Sigmoid colon (tissue), 7 donors: Measurements from ENCODE around the gene KRT3. TPM values are rescaled to one million over a fixed set of nuclear protein-coding genes. Genes with fewer than 3 reads are reported as not detected.

Source experiments
- DNase-seq: peaks from one replicate; pipeline ENCODE4 v3.0.0-alpha.2; 2019
- H3K27ac ChIP-seq, 4 donors: fragments of 200-600 bp; sonication (generic); one replicate each; pipeline ENCODE4 v1.5.1; 2016 to 2019; ENCODE audit warnings: mild to moderate bottlenecking in 1 of 4
- H3K27me3 ChIP-seq, 3 donors: fragments of 200-600 bp; sonication (generic); one replicate each; pipeline ENCODE4 v1.5.1; 2019; ENCODE audit warnings: mild to moderate bottlenecking in 1 of 3
- H3K36me3 ChIP-seq, 4 donors: fragments of 200-600 bp; sonication (generic); one replicate each; pipeline ENCODE4 v1.5.1; 2016 to 2019
- H3K4me1 ChIP-seq, 4 donors: fragments of 200-600 bp; sonication (generic); one replicate each; pipeline ENCODE4 v1.5.1; 2017 to 2019
- H3K4me3 ChIP-seq, 4 donors: fragments of 200-600 bp; sonication (generic); one replicate each; pipeline ENCODE4 v1.5.1; 2017 to 2019; ENCODE audit warnings: mild to moderate bottlenecking in 2 of 4, moderate library complexity in 1 of 4
- H3K9me3 ChIP-seq, 4 donors: fragments of 200-600 bp in 3 of 4; sonication (generic) in 3 of 4; one replicate each; pipeline versions ENCODE4 v1.5.1 to v1.6.1; 2013 to 2019
- EP300 ChIP-seq, 4 donors: sonication (generic); formaldehyde crosslinking; IDR thresholded peaks; one replicate each; pipeline ENCODE4 v1.6.1; 2017; ENCODE audit warnings: antibody characterized with exemption in 4 of 4
- POLR2A ChIP-seq, 2 donors: fragments of 450-650 bp; IDR thresholded peaks; one replicate each; pipeline ENCODE4 v1.6.1; 2016; ENCODE audit warnings: antibody characterized with exemption in 2 of 2, mild to moderate bottlenecking in 2 of 2, moderate library complexity in 2 of 2
- POLR2AphosphoS5 ChIP-seq, 4 donors: sonication (generic); formaldehyde crosslinking; IDR thresholded peaks; one replicate each; pipeline ENCODE4 v1.6.1; 2017; ENCODE audit warnings: antibody characterized with exemption in 4 of 4
- WGBS, 2 donors: extraction: QIAGEN DNeasy Blood & Tissue Kit; methylation state at CpG; one replicate each; pipeline ENCODE4 v1.1.7; 2013; 5-methylcytosine and 5-hydroxymethylcytosine counted together
- intact Hi-C: fragments of 100-400 bp; cut with DNase I; formaldehyde crosslinking; loops from one replicate; pipeline ENCODE4 v1.15.1; 2023
- polyA plus RNA-seq, 3 donors: library from polyadenylated mRNA; stranded (reverse); fragments of 200-250 nt; gene quantifications; one replicate each; pipeline ENCODE4 v1.2.3, GENCODE V29; 2013
- total RNA-seq, 4 donors: library from RNA; depleted of rRNA; stranded (reverse); fragments of >200 nt; gene quantifications; one replicate each; pipeline ENCODE4 v1.1.0, GENCODE V29; 2016
- TF ChIP-seq, protein P1 (sequence below), 4 experiments: fragments of 450-650 bp in 3 of 4; fragments of 200-600 bp in 1 of 4; IDR thresholded peaks; one replicate each; pipeline ENCODE4 v1.5.1; 2016 to 2019; ENCODE audit warnings: antibody characterized with exemption in 4 of 4, mild to moderate bottlenecking in 3 of 4, moderate library complexity in 2 of 4
- donor health status: healthy with polysubstance abuse.
- donor health status: Bipolar disorder and iron deficiency.
- donor health status: healthy.

The KRT3 gene
- not detected for total RNA-seq
- not detected for polyA plus RNA-seq

DNA sequence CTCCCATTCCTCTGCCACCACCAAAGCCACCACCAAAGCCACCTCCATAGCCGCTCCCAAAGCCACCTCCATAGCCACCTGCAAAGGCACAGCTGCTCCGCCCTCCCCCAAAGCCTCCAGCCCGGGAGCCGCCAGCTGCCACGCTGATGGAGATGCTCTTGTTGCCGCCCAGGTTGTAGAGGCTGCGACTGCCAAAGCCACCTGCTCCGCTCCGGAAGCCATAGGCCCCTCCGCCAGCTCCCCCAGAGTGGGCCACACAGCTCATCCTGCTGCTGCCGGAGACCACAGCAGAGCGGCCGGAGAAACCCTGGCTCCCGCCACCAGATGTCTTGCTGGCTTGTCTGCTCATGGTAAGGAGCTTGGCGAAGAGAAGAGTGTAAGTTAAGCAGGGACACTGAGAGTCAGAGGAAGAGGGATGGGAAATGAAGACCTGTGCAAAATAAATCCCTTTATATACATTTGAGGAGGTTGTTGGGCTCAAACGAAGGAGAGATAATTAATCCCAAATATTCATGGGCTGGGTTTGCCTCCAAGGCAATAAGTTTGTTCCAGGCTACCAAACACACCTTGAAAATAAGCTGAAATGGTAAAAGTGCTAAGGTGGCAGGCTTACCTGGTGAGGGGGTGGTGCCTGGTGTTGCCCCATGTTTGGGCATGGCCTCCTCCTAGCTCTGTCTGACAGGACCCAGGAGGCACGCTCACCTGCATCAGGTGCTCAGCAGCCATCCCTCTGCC, at the start of gene KRT3:
TSS of gene KRT3 (minus strand) at position 424 of the 735 bp plus-strand sequence. CDS start at position 349, 75 bp downstream.
- Histone ChIP-seq H3K4me3 (no peak within 1 kb of the TSS), H3K27me3 (peaks cover 0 to 9% (median 3%) of the 10 kb centered on the region in 3 donors), H3K36me3 (no peaks in the 10 kb centered on the region), H3K27ac (no peak within 1 kb of the TSS), H3K9me3 (no peaks in the 10 kb centered on the region), H3K4me1 (no peaks in the 10 kb centered on the region)
- DNase-seq = no peak
- TF ChIP-seq EP300 (IDR thresholded peaks at IDR 0.05) = no peak
- no peak for TF ChIP-seq POLR2AphosphoS5 (IDR thresholded peaks at IDR 0.05)
- no peak for TF ChIP-seq POLR2A (IDR thresholded peaks at IDR 0.05)
- TF ChIP-seq, protein P1, sequence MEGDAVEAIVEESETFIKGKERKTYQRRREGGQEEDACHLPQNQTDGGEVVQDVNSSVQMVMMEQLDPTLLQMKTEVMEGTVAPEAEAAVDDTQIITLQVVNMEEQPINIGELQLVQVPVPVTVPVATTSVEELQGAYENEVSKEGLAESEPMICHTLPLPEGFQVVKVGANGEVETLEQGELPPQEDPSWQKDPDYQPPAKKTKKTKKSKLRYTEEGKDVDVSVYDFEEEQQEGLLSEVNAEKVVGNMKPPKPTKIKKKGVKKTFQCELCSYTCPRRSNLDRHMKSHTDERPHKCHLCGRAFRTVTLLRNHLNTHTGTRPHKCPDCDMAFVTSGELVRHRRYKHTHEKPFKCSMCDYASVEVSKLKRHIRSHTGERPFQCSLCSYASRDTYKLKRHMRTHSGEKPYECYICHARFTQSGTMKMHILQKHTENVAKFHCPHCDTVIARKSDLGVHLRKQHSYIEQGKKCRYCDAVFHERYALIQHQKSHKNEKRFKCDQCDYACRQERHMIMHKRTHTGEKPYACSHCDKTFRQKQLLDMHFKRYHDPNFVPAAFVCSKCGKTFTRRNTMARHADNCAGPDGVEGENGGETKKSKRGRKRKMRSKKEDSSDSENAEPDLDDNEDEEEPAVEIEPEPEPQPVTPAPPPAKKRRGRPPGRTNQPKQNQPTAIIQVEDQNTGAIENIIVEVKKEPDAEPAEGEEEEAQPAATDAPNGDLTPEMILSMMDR (IDR thresholded peaks at IDR 0.05) = no peak
- WGBS, 2 donors = 93 to 94% methylated on average over 17 of the region's 17 CpGs
- intact Hi-C loops = no loop called here

DNA sequence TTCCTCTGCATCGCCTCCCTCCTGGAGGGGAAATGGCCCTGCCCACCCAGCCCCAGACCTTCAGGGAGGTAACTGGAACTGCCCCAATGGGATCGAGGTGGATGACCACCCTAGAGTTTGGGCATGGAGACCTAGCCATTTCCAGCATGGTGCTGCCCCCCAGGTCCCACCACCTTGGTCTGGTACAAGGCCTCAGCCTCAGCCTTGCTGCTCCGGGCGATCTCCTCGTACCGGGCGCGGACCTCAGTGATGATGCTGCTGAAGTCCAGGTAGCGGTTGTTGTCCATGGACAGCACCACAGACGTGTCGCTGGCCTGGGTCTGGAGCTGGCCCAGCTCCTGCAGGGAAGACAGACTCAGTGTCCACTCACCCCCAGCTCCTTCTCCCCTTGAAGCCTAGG, 48.5 kb upstream of the KRT3 start:
- intact Hi-C loops = no loop called here
- no peaks in the 10 kb centered on the region for H3K27me3 ChIP-seq
- 94 to 95% methylated on average over 11 of the region's 11 CpGs for WGBS, 2 donors
- no peak overlapping the region for H3K4me3 ChIP-seq
- no peaks in the 10 kb centered on the region for H3K4me1 ChIP-seq
- no peak for DNase-seq
- H3K36me3 ChIP-seq = no peaks in the 10 kb centered on the region
- no peak overlapping the region for H3K27ac ChIP-seq
- H3K9me3 ChIP-seq = no peaks in the 10 kb centered on the region
- TF ChIP-seq POLR2AphosphoS5 (IDR thresholded peaks at IDR 0.05) (no peak), EP300 (IDR thresholded peaks at IDR 0.05) (no peak), POLR2A (IDR thresholded peaks at IDR 0.05) (no peak)
- TF ChIP-seq, protein P1 (IDR thresholded peaks at IDR 0.05) = no peak

DNA sequence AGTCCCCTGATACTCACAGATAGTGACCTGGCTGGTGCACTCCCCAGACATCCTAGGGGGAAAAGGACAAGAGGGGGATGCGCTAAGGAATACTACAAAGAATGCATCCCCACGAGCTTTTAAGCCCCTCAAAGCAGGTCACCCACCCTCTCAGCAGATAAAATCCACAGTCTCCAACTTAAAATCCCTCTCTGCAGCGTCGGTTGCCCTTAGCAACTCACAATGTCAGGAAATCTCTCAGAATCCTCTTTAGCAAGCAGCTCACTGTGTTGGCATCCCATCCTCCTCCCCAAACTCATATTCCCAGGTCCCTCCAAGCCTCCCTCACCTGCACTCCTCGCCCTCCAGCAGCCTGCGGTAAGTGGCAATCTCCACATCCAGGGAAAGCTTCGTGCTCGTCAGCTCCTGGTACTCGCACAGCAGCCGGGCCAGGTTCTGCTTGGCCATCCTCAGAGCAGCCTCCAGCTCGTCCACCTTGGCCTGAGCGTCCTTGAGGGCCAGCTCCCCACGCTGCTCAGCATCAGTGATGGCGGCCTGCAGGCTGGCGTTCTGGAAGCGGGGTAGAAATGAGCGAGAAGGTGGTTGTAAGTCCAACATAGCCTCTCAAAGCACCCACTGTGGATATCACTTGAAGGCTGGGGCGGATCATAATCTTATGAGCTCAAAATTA, 43.7 kb upstream of the KRT3 start:
- 83 to 84% methylated on average over 18 of the region's 18 CpGs for WGBS, 2 donors
- intact Hi-C loops = no loop called here
- no peak for DNase-seq
- Histone ChIP-seq H3K36me3 (no peaks in the 10 kb centered on the region), H3K4me3 (no peak overlapping the region), H3K27me3 (no peaks in the 10 kb centered on the region), H3K27ac (no peak overlapping the region), H3K9me3 (no peaks in the 10 kb centered on the region), H3K4me1 (no peaks in the 10 kb centered on the region)
- TF ChIP-seq POLR2A (IDR thresholded peaks at IDR 0.05) (no peak), POLR2AphosphoS5 (IDR thresholded peaks at IDR 0.05) (no peak), EP300 (IDR thresholded peaks at IDR 0.05) (no peak)
- TF ChIP-seq, protein P1 (IDR thresholded peaks at IDR 0.05) = no peak

DNA sequence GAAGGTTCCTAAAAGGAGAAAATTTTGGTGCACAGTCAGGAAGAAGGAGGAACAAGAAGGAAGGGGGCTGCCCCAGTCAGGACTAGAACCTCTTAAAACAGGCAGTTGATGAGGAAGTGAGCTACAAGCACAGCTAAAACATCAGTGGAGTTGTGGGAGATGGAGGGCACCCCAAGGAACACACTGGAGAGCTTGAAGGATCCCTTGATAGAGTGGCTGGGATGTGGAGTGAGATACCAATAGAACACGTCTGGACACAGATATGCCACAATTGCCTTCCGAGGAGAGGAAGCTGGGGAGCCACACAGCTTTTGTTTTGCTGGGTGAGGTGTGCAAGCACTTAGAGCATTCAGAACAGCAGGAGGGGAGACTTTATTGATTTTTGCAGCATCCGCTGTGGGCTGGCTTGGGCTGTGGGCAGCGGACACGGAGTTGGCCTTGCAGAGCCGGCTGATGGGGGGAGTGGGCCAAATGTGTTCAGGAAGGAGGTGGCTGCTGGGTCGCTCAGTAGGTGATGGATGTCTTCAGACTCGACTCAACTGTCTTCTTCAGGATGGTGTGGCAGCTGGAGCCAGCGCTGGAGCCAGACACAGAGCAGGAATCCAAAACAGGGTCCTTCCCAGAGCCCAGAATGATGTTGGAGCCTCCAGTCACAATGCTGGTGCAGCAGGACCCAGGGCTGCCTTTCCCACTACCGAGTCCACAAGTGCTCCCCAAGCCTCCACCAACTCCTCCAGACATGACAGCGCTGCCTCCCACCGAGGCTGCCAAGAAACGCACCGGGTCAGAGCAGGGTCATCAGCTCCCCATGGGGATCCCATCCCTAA, 42.9 kb upstream of the KRT3 start:
- Histone ChIP-seq H3K4me1 (no peaks in the 10 kb centered on the region), H3K27ac (no peak overlapping the region), H3K36me3 (no peaks in the 10 kb centered on the region), H3K4me3 (no peak overlapping the region), H3K9me3 (no peaks in the 10 kb centered on the region), H3K27me3 (no peaks in the 10 kb centered on the region)
- WGBS, 2 donors = 60 to 63% methylated on average over 14 of the region's 14 CpGs
- intact Hi-C loops = no loop called here
- TF ChIP-seq EP300 (IDR thresholded peaks at IDR 0.05) (no peak), POLR2AphosphoS5 (IDR thresholded peaks at IDR 0.05) (no peak), POLR2A (IDR thresholded peaks at IDR 0.05) (no peak)
- TF ChIP-seq, protein P1 (IDR thresholded peaks at IDR 0.05) = no peak
- no peak for DNase-seq
